Measurements from ENCODE around the gene KLHL18. TPM values are rescaled to one million over a fixed set of nuclear protein-coding genes. Genes with fewer than 3 reads are reported as not detected.

KLHL18 gene
- polyA plus RNA-seq, 1 donor (not counting 4 experiments of a cell fraction or from before 2014, with no cell fraction given), result 33.4 TPM

GRCh38 chr3:47370887-47371697 is 88.3 kb downstream of the KLHL18 start:
- Histone ChIP-seq H4K20me1 (ENCODE audit: control insufficient read depth, extremely low read depth, insufficient read depth, low read length) (no peaks in the 10 kb centered on the region), H3K4me3 (ENCODE audit: control insufficient read depth in 2 of 3, extremely low read depth in 1 of 3, insufficient read depth in 2 of 3, low read depth in 1 of 3, low read length in 3 of 3) (no peak overlapping the region), H3K36me3 (ENCODE audit: control insufficient read depth in 2 of 2, extremely low read depth in 1 of 2, insufficient read depth in 2 of 2, low read length in 2 of 2) (no peaks in the 10 kb centered on the region), H3K4me1 (ENCODE audit: control insufficient read depth, extremely low read depth, insufficient read depth, low read length) (no peaks in the 10 kb centered on the region), H3K9me1 (ENCODE audit: control insufficient read depth, extremely low read depth, insufficient read depth, low read length) (no peaks in the 10 kb centered on the region), H3K4me2 (ENCODE audit: control insufficient read depth, extremely low read depth, insufficient read depth, low read depth, low read length) (no peak overlapping the region), H3K9ac (ENCODE audit: control insufficient read depth, extremely low read depth, insufficient read depth, low read length) (no peak overlapping the region), H3K27ac (ENCODE audit: control insufficient read depth, insufficient read depth, low read length) (no peak overlapping the region), H2AFZ (ENCODE audit: control insufficient read depth, low read length) (no peak overlapping the region), H3K9me3 (ENCODE audit: control insufficient read depth, low read depth, low read length) (no peaks in the 10 kb centered on the region), H3K79me2 (ENCODE audit: control insufficient read depth, insufficient read depth, low read length) (no peaks in the 10 kb centered on the region), H3K27me3 (ENCODE audit: control insufficient read depth, extremely low read depth, insufficient read depth, low read length) (no peaks in the 10 kb centered on the region)
- dilution Hi-C loops (cut with MboI; ENCODE audit: extremely low pct_ligation_motif_present, low sequenced_read_pairs), result no loop called here
- no peak for TF ChIP-seq EZH2 (IDR thresholded peaks at IDR 0.05; ENCODE audit: low read length)
- TF ChIP-seq CTCF (optimal IDR thresholded peaks at IDR 0.05 in 1 of 3, IDR thresholded peaks at IDR 0.05 in 1 of 3, conservative IDR thresholded peaks at IDR 0.05 in 1 of 3; ENCODE audit: extremely low read depth in 1 of 3, insufficient read depth in 2 of 3, low read length in 3 of 3), result peak in 1 of 3 experiments; percentile 57
- FAIRE-seq (no peak), DNase-seq (ENCODE audit: low read depth, low spot score) (no peak)

GRCh38 chr3:47374587-47374986 is 91.8 kb downstream of the KLHL18 start:
- no peak overlapping the region for H3K4me3 ChIP-seq (ENCODE audit: control insufficient read depth in 2 of 3, extremely low read depth in 1 of 3, insufficient read depth in 2 of 3, low read depth in 1 of 3, low read length in 3 of 3)
- H3K27ac ChIP-seq (ENCODE audit: control insufficient read depth, insufficient read depth, low read length), result no peak overlapping the region
- dilution Hi-C loops (cut with MboI; ENCODE audit: extremely low pct_ligation_motif_present, low sequenced_read_pairs), result no loop called here
- DNase-seq (ENCODE audit: low read depth, low spot score) (no peak), FAIRE-seq (no peak)
- no peaks in the 10 kb centered on the region for H4K20me1 ChIP-seq (ENCODE audit: control insufficient read depth, extremely low read depth, insufficient read depth, low read length)
- no peak overlapping the region for H3K4me2 ChIP-seq (ENCODE audit: control insufficient read depth, extremely low read depth, insufficient read depth, low read depth, low read length)
- no peaks in the 10 kb centered on the region for H3K9me3 ChIP-seq (ENCODE audit: control insufficient read depth, low read depth, low read length)
- H3K27me3 ChIP-seq (ENCODE audit: control insufficient read depth, extremely low read depth, insufficient read depth, low read length), result no peaks in the 10 kb centered on the region
- no peaks in the 10 kb centered on the region for H3K36me3 ChIP-seq (ENCODE audit: control insufficient read depth in 2 of 2, extremely low read depth in 1 of 2, insufficient read depth in 2 of 2, low read length in 2 of 2)
- H2AFZ ChIP-seq (ENCODE audit: control insufficient read depth, low read length), result no peak overlapping the region
- H3K79me2 ChIP-seq (ENCODE audit: control insufficient read depth, insufficient read depth, low read length), result peaks cover 4% of the 10 kb centered on the region
- H3K9me1 ChIP-seq (ENCODE audit: control insufficient read depth, extremely low read depth, insufficient read depth, low read length), result no peaks in the 10 kb centered on the region
- H3K4me1 ChIP-seq (ENCODE audit: control insufficient read depth, extremely low read depth, insufficient read depth, low read length), result peaks cover 3% of the 10 kb centered on the region
- TF ChIP-seq CTCF (optimal IDR thresholded peaks at IDR 0.05 in 1 of 3, IDR thresholded peaks at IDR 0.05 in 1 of 3, conservative IDR thresholded peaks at IDR 0.05 in 1 of 3; ENCODE audit: extremely low read depth in 1 of 3, insufficient read depth in 2 of 3, low read length in 3 of 3) (no peak), EZH2 (IDR thresholded peaks at IDR 0.05; ENCODE audit: low read length) (no peak)
- H3K9ac ChIP-seq (ENCODE audit: control insufficient read depth, extremely low read depth, insufficient read depth, low read length), result no peak overlapping the region
